ENCODE measurements around the gene TUBGCP2. TPM values are rescaled to one million over a fixed set of nuclear protein-coding genes. Genes with fewer than 3 reads are reported as not detected.

TUBGCP2 gene
- total and polyA plus RNA-seq, 2 of the 13 experiments (the other 11 are each of a cell fraction or from before 2014, with no cell fraction given), result 21.3 to 34.5 TPM

GRCh38 chr10:133307776-133308420 lies 774 bp downstream of the TUBGCP2 start (continued):
- no peak for TF ChIP-seq ZNF280B (CRISPR knock-in tag; IDR thresholded peaks at IDR 0.05; ENCODE audit: borderline replicate concordance)
- TF ChIP-seq RBM22 (optimal IDR thresholded peaks at IDR 0.05; ENCODE audit: low read length), result no peak
- no peak for TF ChIP-seq RCOR2 (CRISPR knock-in tag; IDR thresholded peaks at IDR 0.05)
- TF ChIP-seq IRX3 (CRISPR knock-in tag; IDR thresholded peaks at IDR 0.05; ENCODE audit: borderline replicate concordance, low read depth), result no peak
- no peak for TF ChIP-seq SNAPC2 (CRISPR knock-in tag; IDR thresholded peaks at IDR 0.05)
- no peak for TF ChIP-seq GPBP1L1 (CRISPR knock-in tag; IDR thresholded peaks at IDR 0.05)
- no peak for TF ChIP-seq SMAD3 (CRISPR knock-in tag; IDR thresholded peaks at IDR 0.05)
- no peak for TF ChIP-seq FOXP1 (IDR thresholded peaks at IDR 0.05)
- peak; percentile 16; the same call in 1 of the 2 replicates for TF ChIP-seq FOXP1 (CRISPR knock-in tag; IDR thresholded peaks at IDR 0.05)
- TF ChIP-seq PHB2 (IDR thresholded peaks at IDR 0.05; ENCODE audit: partially characterized antibody), result no peak
- no peak for TF ChIP-seq ZNF274 (CRISPR knock-in tag; IDR thresholded peaks at IDR 0.05)
- TF ChIP-seq TSC22D2 (CRISPR knock-in tag; IDR thresholded peaks at IDR 0.05; ENCODE audit: borderline replicate concordance), result peak; percentile 30; the same call in 1 of the 2 replicates
- TF ChIP-seq SKIL (CRISPR knock-in tag; IDR thresholded peaks at IDR 0.05; ENCODE audit: borderline replicate concordance), result no peak
- no peak for TF ChIP-seq RNF219 (CRISPR knock-in tag; IDR thresholded peaks at IDR 0.05)
- TF ChIP-seq ZBTB38 (CRISPR knock-in tag; IDR thresholded peaks at IDR 0.05), result no peak
- TF ChIP-seq ZNF232 (CRISPR knock-in tag; IDR thresholded peaks at IDR 0.05; ENCODE audit: borderline replicate concordance), result peak; percentile 45; the same call in 1 of the 2 replicates
- no peak for TF ChIP-seq ZNF672 (CRISPR knock-in tag; IDR thresholded peaks at IDR 0.05)
- no peak for TF ChIP-seq ZNF616 (CRISPR knock-in tag; IDR thresholded peaks at IDR 0.05; ENCODE audit: low read depth)
- no peak for TF ChIP-seq RAD51 (IDR thresholded peaks at IDR 0.05; ENCODE audit: borderline replicate concordance)
- no peak for TF ChIP-seq ZSCAN5A (CRISPR knock-in tag; IDR thresholded peaks at IDR 0.05; ENCODE audit: borderline replicate concordance)
- peak; percentile 48 for TF ChIP-seq YY1 (IDR thresholded peaks at IDR 0.05; ENCODE audit: insufficient read depth, insufficient replicate concordance, low read depth, low read length)
- TF ChIP-seq XBP1 (CRISPR knock-in tag; IDR thresholded peaks at IDR 0.05), result no peak
